ENCODE data around the gene MEPCE.

Gene MEPCE

DNA sequence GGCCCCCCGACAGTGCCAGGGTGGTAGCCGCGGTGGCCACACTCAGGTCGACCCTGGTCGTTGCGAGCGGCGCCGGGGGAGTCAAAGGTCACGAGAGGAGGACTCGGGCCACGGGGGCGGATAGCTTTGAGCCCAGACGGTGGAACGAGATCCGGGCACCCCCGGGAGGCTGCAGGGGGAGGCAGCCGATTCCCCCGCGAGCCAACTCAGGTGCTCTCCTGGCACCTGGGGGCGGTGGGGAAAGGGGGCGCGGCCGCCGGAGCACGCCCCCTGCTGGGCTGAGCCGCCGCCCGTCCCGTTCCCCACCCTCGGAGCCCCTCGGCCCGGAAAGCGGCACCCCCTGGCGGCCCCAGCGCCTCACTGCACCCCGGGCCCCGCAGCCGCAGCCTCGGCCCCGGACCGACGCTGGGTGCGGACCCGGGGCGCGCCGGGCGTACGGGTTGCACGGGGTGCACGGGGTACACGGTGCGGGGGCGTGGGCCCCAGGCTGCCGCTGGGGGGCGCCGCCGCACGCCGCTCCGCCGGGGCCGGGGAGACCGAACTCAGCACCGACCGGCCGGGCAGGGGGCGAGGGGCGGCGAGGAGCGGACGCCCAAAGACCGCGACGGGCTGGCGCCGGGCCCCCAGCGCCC is 53.6 kb downstream of the MEPCE start:
- DNase-seq (ENCODE audit: low spot score) = peak; percentile 55
